Stimulated activated CD8-positive, alpha-beta memory T cell treated with anti-CD3 and anti-CD28 coated beads, Interleukin-12 subunit alpha, Interleukin-12 subunit beta, amount 100 ng/mL, for 24 hours (primary cell): ENCODE data around the gene PDLIM5.
"Not testable (repeated sequence)": the region's sequence is repeated elsewhere in the genome, so short reads cannot be mapped to it uniquely, and the experiment has no call there.

Experiments
- DNase-seq: peaks from one replicate; pipeline ENCODE4 v3.0.0-alpha.2; 2020; ENCODE audit errors: extremely low read depth

Gene PDLIM5

DNA sequence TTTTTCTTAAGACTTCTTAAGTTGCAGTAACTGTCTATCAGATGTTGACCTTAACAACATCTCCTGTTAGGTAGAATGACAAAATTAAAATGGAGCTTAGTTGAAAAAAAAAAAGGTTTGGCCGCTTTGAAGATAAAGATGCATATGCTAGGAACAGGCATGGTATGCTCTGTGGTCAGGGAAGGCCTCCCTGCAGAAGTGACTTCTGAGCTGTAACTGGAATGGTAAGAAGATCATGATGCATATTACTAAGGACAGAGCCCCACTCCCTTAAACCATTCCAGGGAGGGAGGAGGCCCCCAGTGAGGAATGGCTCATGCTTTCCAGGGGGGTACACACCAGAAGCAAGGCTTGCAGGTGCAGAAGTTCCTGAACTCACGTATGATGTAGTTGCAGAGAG lies 43.7 kb downstream of the PDLIM5 start:
- DNase-seq: no peak

DNA sequence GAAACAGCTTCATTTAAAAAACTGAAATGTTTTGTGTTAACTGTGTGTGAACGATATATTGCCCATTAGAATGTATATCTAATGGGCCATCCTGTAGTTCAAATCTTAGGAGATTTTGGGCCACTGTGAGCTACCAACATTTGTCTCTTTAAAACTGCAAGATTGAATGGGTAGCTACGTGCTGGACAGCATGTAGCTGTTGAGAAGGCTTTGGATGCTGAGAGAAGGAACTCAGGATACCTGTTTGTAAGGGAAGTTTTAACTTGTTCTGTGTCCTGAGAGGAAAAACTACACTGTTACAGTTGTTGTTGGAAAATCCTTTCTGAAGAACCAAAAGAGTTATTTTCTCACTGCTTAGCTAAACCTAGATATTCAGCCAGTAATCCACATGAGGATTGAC lies 45.9 kb downstream of the PDLIM5 start:
- DNase-seq: no peak

DNA sequence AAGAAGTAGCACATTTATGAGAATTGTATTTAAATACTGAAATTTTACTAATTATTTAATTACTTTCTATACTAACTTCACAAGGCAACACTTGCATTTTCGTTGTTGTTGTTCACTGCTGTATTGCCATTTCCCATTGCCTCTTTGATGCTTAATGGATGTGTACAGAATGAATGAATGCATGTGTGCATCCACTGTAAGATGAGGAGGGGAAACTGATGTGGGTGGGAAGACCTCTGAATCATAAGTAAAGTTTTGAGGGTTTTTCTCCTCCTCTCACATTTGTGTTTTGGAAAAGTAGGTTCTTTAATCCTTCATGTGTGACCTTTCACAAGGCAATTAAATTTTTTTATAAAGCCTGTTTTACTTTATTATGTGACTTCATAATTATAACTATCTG lies 46.8 kb downstream of the PDLIM5 start:
- no peak for DNase-seq

DNA sequence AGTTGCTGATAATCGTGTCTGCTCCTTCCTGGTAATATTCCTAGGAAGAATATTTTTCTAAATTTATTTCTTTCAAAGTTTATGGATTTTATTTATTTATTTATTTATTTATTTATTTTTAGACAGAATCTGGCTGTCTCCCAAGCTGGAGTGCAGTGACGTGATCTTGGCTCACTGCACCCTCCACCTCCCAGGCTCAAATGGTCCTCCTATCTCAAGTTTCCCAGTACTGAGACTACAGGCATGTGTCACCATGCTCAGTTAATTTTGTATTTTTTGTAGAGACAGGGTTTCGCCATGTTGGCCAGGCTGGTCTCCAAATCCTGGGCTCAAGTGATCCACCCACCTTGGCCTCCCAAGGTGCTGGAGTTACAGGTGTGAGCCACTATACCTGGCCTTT lies 48.9 kb downstream of the PDLIM5 start:
- no peak for DNase-seq

DNA sequence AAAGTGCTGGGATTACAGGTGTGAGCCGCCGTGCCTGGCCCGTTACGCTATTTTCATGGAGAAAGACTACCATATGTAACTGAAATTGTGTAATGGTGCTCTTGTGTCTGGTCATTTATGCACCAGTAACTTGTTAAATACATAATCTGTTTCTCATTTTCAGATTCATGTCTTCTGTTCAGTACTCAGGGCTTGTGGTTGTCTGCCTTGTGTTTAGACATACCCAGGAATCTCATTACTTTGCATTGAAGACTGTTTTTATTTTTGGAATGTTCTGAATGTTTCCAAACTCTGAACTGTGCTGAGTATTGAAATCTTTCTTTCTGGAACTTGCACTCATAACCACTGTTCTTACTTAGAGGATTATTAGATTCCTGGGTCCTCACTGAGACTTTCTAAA lies 52.8 kb downstream of the PDLIM5 start:
- no peak for DNase-seq

DNA sequence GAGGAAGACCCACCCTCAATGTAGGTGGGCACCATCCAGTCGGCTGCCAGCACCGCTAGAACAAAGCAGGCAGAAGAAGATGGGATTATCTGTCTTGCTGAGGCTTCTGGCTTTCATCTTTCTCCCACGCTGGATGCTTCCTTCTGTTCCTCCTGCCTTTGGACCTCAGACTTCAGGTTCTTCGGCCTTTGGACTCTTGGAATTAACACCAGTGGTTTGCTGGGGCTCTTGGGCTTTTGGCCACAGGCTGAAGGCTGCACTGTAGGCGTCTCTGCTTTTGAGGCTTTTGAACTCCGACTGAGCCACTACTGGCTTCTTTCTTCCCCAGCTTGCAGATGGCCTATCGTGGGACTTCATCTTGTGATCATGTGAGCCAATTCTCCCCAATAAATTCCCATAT lies 55.1 kb downstream of the PDLIM5 start:
- no peak for DNase-seq

DNA sequence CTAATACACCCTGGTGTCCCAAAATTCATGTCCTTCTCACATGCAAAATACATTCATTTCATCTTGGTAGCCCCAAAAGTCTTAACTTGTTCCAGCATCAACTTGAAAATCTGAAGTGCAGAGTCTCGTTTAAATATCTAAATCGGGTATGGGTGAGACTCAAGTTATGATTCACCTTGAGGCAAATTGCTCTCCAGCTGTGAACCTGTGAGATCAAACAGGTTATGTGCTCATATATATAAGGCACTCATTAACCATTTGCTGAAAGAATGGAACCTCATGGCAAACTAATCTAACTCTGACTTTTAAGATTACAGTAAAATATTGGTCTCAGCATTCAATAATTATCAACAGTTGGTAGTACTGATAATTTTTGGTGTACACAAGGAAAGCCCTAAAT lies 55.5 kb downstream of the PDLIM5 start:
- no peak for DNase-seq

DNA sequence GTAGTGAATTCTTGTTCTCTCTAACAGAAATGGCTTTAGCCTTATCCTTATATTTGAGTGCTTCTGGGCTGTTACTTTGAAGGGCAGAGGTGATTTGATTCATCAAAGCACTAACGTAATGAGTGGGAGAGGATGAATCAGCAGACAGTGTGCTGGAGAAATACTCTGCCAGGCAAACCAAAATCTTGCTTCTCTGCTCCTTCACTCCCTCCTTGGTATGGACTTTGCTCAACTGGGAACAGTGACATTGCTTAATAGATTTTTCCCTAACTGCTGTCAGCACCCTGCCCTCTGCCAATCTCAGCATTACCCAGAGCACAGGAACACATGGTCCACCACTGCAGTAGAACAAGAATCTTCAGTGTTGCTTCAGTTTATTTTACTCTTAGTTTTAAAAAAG lies 56.0 kb downstream of the PDLIM5 start:
- DNase-seq: no peak

DNA sequence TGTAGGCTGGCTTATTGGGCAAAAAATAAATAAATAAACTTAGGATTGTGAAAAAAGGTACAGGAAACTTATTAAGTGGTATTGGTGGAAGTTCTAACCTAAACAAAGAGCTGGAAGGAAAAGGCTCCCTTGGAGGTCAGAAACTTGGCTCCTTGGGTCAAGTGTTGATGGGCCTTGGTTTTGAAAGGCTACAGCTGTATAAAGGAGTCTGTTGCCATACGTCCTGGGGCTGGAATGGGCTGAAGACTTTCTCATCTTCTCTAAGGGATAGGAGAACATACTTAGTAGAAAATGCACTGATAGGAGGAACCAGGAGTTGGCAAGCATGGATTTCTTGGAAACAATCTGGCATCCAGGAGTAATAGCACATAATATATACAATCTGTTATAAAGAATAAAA lies 56.6 kb downstream of the PDLIM5 start:
- no peak for DNase-seq

DNA sequence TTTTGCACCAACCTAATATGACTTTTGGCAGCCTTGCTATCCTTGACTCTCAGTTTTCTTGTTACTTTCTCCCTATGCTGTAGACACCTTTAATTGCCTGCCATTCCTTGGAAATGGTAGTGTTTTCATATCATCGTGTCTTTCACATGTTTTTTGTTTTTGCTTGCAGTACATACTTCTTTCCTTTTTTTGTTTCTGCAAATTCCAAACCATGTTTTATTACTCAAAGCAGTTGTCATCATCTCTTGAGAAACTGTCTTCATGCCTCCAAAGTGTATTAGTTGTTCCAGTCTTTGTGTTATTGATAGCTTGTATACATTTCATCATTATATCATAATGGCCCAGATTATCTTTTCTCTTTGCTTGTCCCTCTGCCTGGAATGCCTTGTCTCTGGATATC lies 57.1 kb downstream of the PDLIM5 start:
- DNase-seq: no peak

DNA sequence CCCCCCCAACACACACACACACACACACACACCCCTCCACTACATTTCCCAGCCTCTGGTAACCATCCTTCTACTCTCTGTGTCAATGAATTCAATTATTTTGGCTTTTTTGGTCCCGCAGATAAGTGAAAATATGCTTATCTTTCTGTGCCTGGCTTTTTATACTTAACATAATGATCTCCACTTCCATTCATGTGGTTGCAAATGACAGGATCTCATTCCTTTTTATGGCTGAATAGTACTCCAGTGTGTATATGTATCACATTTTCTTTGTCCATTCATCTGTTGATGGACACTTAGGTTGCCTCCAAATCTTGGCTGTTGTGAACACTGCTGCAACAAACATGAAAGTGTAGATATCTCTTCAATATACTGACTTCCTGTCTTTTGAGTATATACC lies 59.8 kb downstream of the PDLIM5 start:
- no peak for DNase-seq

DNA sequence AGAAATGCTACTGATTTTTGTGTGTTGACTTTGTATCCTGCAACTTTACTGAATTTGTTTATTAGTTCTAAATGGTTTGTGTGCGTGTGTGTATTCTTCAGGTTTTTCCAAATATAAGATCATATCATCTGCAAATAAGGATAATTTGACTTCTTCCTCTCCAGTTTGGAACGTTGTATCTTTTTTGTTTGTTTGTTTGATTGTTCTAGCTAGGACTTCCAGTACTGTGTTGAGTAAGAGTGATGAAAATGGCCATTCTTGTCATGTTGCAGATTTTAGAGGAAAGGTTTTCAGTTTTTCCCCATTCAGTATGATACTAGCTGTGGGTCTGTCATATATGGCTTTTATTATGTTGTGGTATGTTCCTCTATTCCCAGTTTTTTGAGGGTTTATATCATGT lies 61.8 kb downstream of the PDLIM5 start:
- not testable (repeated sequence) for DNase-seq

DNA sequence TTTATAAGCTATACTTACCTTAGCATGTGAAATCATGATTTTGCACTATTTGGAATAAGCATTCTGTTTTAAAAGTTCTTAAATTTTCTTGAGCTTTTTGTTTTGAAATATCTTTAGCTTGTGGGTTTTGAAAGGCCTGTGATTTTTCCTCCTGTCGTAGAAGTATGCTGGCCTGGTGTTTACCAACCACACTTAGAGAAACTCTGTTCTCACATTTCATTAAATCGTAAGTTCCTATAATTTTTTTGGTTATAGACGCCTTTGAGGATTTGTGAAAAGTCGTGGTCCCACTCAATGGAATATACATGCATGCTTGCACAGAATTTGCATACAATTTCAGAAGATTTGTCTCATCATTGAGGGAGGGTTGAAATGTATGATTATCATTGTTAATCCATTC lies 63.6 kb downstream of the PDLIM5 start:
- DNase-seq: no peak

DNA sequence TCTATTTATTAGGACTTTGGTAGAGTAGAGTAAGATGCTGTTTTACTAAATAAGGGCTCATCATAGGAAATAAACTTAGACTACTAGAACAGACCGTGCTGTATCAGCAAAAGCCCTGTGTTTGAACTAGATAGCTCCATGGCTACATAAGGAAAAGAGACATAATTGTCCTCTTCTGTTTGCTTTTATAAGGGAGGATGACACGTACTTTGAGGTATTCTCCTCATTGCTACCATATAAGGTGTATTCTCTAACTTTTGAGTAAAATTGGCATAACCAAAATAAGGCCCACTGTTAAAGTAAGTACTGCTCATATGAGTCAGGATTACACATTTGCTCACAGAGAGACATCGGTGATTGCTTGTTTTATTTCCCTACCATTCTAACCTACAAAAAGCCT lies 64.3 kb downstream of the PDLIM5 start:
- no peak for DNase-seq

DNA sequence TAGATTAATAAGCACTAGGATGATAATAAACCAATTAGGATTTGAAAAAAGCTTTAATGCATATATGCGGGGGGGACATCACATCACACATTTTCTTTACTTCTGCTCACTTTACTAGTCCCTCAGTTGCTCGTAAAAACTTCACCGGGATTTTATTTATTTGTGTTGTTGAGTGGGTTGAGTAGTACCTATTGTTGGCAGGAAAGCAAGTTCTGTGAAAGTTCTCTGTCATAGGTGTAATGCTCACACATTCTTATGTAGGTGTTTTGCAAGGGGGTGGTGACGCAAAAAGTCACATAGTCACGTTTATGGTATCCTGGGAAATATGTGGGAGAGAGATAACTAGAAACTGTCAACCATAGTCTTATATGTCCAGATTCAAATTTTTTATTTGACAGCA lies 65.3 kb downstream of the PDLIM5 start:
- no peak for DNase-seq

DNA sequence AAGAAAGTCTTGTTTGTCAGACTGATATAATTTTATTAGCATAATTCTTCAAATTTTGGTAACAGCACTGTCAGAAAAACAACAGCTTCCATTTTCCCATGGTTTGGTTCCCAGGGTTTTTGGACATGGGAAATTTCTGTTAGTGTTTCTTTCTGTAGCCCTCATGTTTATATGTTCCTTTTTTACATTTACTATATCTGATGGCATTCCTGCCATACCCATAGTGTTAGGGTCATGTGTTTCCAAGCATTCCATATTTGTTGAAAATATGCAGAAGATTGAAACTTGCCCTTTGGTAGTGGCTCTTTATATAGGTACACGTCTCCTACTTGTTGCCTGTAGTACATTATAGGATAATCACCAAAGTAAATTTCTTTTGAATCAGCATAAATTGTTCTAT lies 65.8 kb downstream of the PDLIM5 start:
- no peak for DNase-seq

DNA sequence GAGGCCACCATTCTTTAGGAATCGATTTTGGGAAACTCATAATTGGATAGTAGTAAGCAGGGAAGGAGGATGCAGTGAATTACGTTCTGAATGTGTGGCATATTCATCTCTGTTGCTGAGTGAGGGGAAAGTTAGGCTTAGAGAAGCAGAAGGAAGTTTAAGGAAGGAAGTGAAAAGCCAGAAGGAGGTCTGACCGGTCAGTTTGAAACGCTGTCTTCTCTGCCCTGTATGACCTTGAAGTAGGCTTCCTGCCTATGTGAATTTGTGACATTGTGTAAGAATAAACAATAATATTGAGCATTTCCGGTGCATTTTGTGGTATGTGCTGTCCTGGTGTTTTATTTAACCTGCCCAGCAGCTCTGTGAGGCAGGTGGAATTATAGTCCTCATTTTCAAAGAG lies 67.3 kb downstream of the PDLIM5 start:
- DNase-seq: no peak

DNA sequence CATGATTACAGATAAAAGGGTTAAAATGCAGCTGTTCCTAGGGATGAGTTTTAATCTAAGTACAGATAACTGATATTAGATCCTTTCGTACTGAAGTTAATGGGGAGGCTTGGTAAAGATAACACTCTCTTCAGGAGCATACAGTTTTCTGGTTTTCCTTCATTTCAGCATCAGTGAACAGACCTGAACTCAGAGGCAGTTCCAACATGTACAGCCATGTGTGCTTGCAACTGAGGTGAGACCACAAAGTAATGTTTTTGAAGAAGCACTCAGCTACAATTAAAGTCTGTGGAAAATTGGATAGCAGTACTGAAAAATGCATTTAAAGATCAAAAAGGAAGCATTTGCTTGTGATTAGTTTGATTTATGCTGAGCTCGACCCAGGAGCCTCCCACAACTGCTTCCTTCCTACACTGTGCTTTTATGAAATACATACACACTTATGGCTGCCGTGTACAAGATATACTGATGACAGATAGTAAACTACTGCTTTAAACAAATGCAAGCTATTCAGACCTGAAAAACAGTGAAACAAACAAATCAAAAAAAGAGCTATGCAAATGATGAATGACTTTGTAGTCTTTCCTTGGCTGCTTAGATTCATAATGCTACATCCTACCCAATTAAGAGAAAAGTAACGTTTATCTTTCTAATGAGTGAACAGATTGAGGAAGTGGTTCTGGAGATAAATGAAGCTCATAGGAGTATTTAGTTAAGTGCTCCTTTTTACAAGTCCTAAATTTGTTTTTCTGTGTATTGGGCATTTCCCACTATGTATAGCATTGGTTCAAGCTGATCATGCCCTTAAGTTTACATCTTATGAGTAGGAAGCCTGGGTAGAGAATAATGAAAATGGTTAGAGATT lies 68.4 kb downstream of the PDLIM5 start:
- DNase-seq: no peak

DNA sequence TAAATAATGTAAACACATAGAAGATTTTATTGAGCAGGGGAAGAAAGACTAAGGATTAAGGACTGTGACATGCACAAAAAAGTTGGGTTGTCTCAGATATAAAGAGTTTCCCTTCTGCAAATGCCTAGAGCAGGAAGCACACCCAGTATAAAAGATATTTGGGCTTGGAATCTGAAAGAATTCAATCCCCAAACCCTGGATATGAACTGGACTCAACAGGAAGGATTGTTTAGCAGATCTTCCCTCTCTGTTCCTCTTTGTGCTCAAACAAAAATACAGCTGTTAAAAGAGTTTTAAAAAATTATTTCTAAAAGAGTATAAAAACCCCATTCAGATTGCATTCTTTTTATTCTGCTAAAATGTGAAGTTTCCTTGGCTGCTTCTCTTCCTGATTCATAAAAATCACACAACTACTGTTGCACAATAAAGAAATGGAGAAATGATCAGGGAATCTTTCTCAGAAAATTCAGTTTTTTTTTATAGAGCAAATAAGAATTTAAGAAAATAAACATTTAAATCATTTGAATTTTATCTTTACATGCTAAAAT lies 71.4 kb downstream of the PDLIM5 start:
- DNase-seq: no peak

DNA sequence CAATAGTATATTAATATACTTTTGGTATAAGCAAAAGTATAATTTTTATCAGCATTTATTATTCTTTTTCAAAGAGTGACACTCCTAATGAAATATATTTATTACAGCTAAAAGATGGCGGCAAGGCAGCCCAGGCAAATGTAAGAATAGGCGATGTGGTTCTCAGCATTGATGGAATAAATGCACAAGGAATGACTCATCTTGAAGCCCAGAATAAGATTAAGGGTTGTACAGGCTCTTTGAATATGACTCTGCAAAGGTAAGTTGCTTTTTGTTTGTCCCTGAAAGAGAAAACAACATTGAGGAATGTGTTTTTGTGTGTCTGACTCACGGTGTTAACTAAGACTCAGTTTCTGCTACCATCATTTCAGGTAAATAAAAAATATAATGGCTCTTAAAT lies 71.9 kb downstream of the PDLIM5 start:
- no peak for DNase-seq

DNA sequence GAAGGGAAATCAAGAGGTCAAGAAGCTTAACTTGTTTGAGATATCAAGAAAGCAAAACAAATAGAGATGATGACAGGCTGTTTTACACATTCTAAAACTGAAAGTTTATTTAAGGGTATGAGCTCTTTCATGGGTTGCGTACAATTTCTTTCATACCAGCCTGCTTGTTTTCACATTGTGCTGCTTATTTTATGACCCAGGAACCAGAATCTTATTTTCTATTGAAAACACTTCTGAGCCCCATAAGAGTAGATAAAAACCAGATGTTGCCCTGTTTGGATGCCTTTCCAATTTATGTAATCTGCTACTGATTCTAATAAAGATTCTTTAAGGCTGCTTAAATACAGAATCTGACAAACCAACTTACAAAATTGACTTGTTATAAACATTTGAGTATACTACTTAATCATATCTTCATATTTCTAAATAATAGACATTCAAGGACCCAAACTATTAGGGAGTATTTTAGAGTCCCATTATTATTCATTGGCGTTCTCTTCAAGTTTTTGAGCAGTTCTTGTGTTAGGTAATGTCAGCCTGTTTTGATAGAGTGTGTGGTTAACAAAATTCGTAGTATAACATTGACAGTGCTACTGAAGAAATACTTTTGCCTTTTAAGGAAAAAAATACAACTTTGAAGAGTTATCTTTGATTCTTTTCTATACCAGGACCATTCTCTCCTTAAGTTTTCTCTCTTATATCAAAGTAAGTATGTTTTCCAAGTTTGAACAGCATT lies 74.4 kb downstream of the PDLIM5 start:
- DNase-seq: no peak

DNA sequence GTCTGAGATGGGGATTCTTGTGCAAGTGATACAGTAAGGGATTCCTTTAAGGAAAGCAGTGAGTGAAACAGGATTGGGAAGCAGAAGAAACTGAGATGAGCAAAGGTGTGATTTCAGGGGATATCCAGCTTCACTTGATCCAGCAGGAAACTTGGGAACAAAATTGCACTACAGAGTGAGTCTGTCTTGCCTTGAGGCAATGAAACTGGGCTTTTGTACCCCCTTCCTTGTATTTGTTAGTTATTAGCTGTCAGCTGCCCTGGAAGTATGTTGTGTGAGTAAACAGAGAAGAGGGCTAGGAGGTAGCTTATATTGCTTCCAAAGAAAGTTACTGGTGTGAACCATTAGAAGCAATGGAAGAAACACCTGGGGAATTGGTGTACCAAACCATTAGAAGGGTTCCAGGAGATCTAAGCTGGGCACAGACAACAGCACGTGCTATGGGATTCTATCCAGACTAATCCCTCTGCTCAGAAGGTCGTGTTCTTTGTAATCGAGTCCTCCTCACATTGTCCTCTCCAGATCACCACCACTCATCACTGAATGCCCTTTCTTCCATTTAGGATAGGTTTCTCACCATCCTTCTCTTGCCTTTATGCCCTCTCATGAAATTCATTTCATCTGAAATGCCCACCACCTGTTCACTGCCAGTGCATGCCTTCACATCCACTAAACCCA lies 76.0 kb downstream of the PDLIM5 start:
- no peak for DNase-seq
